Measurements from ENCODE around the gene SCN5A.

DNA sequence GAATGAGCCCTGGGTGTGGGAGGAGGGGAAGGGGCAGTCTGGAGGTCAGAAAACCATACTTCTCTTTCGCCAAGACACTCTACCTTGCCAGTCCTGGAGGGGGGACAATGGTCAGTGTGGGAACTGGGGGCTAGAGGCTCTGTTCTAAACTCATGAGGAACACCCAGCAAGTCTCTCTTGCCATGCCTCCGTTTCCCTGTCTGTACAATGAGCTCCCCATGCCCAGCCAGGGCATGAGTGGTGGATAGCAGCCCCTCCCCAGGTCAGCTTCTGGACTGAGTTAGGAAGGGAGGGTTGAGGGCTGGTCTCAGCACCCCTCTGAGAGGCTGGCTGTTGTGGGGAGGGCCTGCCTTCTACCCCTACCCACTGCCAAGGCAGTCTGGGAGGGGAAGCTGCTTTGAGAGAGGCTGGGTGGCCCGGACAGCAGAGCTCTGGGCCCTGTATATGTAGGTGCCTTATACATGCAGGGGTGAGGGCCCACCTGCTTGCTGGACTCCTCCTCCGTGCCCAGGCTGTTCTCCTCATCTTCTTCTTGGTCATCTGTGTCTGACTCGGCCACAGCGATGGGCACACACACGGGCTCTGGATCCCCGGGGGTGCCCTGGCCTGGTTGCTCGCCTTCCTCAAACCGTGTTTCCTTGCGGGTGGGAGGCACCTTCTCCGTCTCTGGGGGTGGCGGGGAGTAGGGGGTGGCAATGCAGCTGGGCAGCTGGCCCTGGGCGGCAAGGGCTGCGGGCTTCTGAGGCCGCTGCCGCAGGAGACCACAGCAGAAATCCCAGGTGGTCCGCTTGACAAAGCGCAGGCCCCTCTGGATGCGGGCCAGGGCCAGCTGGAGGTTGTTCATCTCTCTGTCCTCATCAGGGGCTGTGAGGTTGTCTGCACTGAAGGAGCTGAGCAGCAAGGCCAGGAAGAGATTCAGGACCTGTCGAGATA, 68.8 kb downstream of the SCN5A start:
- TF ChIP-seq POLR2A (IDR thresholded peaks at IDR 0.05), result no peak
- TF ChIP-seq, protein P1, sequence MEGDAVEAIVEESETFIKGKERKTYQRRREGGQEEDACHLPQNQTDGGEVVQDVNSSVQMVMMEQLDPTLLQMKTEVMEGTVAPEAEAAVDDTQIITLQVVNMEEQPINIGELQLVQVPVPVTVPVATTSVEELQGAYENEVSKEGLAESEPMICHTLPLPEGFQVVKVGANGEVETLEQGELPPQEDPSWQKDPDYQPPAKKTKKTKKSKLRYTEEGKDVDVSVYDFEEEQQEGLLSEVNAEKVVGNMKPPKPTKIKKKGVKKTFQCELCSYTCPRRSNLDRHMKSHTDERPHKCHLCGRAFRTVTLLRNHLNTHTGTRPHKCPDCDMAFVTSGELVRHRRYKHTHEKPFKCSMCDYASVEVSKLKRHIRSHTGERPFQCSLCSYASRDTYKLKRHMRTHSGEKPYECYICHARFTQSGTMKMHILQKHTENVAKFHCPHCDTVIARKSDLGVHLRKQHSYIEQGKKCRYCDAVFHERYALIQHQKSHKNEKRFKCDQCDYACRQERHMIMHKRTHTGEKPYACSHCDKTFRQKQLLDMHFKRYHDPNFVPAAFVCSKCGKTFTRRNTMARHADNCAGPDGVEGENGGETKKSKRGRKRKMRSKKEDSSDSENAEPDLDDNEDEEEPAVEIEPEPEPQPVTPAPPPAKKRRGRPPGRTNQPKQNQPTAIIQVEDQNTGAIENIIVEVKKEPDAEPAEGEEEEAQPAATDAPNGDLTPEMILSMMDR (IDR thresholded peaks at IDR 0.05), result no peak
